ENCODE measurements around the gene RHEBL1.

DNA sequence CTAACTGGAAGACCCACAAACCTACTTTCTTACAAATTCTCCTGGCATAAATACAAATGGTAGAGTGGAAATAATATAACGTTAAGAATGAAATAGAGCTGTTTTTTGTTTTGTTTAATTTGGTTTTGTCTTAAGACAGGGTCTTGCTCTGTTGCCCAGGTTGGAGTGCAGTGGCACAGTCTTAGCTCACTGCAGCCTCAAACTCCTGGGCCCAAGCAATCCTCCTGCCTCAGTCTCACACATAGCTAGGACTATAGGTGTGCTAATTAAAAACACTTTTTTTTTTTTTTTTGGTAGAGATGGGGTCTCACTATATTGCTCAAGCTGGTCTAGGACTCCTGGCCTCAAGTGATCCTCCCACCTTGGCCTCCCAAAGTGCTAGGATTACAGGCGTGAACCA lies 28.9 kb upstream of the RHEBL1 start:
- TF ChIP-seq MAFK (IDR thresholded peaks at IDR 0.05; ENCODE audit: low read depth, low read length) (no peak), POLR2AphosphoS5 (IDR thresholded peaks at IDR 0.05; ENCODE audit: low read depth, low read length) (no peak), RXRA (IDR thresholded peaks at IDR 0.05; ENCODE audit: insufficient read depth, low read depth, low read length) (no peak), SIN3A (conservative IDR thresholded peaks at IDR 0.05 in 1 of 2, IDR thresholded peaks at IDR 0.05 in 1 of 2; ENCODE audit: low read depth in 1 of 2, low read length in 2 of 2) (no peak), POLR2A (IDR thresholded peaks at IDR 0.05; ENCODE audit: control extremely low read depth in 1 of 2, low read depth in 2 of 2, low read length in 2 of 2) (no peak)
- TF ChIP-seq, protein P1, sequence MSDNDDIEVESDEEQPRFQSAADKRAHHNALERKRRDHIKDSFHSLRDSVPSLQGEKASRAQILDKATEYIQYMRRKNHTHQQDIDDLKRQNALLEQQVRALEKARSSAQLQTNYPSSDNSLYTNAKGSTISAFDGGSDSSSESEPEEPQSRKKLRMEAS (IDR thresholded peaks at IDR 0.05): no peak

All from H1 (cell line).